ENCODE results near the gene GLRA2.
A peak's percentile ranks its signal among the peaks of the same experiment; 100 is the strongest.
"Not testable (repeated sequence)": the region's sequence is repeated elsewhere in the genome, so short reads cannot be mapped to it uniquely, and the experiment has no call there.

GLRA2 gene

GRCh38 chrX:14672611-14673172 lies 143.4 kb downstream of the GLRA2 start:
- TF ChIP-seq CTCF (conservative IDR thresholded peaks at IDR 0.05; ENCODE audit: low read length), result no peak
- H3K4me3 ChIP-seq (ENCODE audit: low read length), result no peak overlapping the region
- no peak for DNase-seq (ENCODE audit: low read depth)

- no peak for DNase-seq (ENCODE audit: low read depth)
These were observed 143.9 kb downstream of the GLRA2 start for GRCh38 chrX:14673236-14673635.

GRCh38 chrX:14673764-14674163 lies 144.4 kb downstream of the GLRA2 start:
- no peak overlapping the region for H3K4me3 ChIP-seq (ENCODE audit: low read length)
- TF ChIP-seq CTCF (conservative IDR thresholded peaks at IDR 0.05; ENCODE audit: low read length), result no peak
- peak; percentile 70 for DNase-seq (ENCODE audit: low read depth)

More at GRCh38 chrX:14673236-14673635, 143.9 kb downstream of the GLRA2 start:
- TF ChIP-seq CTCF (conservative IDR thresholded peaks at IDR 0.05; ENCODE audit: low read length), result no peak
- H3K4me3 ChIP-seq (ENCODE audit: low read length), result no peak overlapping the region

- H3K4me3 ChIP-seq (ENCODE audit: low read length), result no peak overlapping the region
- DNase-seq (ENCODE audit: low read depth), result no peak
- TF ChIP-seq CTCF (conservative IDR thresholded peaks at IDR 0.05; ENCODE audit: low read length), result no peak
These were observed 146.2 kb downstream of the GLRA2 start for GRCh38 chrX:14675500-14675899.

GRCh38 chrX:14676431-14676830 lies 147.1 kb downstream of the GLRA2 start:
- no peak overlapping the region for H3K4me3 ChIP-seq (ENCODE audit: low read length)
- no peak for DNase-seq (ENCODE audit: low read depth)
- no peak for TF ChIP-seq CTCF (conservative IDR thresholded peaks at IDR 0.05; ENCODE audit: low read length)

DNA sequence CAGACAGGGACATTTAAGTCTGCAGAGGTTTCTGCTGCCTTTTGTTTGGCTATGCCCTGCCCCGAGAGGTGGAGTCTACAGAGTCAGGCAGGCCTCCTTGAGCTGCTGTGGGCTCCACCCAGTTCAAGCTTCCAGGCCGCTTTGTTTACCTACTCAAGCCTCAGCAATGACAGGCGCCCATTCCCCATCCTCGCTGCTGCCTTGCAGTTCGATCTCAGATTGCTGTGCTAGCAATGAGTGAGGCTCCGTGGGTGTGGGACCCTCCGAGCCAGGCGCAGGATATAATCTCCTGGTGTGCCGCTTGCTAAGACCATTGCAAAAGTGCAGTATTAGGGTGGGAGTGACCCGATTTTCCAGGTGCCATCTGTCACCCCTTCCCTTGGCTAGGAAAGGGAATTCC lies 159.0 kb downstream of the GLRA2 start:
- H3K4me3 ChIP-seq (ENCODE audit: low read length); DNase-seq (ENCODE audit: low read depth): not testable (repeated sequence)

DNA sequence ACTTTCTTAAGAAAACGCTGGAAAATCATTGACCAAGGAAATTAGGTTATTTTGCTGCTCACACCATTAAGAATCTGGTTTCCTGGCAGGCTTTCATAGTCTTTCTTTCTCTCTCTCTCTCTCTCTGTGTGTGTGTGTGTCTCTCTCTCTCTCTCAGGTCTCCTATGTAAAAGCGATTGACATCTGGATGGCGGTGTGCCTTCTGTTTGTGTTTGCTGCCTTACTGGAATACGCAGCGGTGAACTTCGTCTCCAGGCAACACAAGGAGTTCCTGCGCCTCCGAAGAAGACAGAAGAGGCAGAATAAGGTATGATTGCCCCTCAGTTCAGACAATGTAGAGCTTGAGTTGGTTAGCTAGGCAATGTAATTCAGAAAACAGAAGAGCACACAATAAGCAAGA lies 161.2 kb downstream of the GLRA2 start:
- no peak for TF ChIP-seq CTCF (conservative IDR thresholded peaks at IDR 0.05; ENCODE audit: low read length)
- DNase-seq (ENCODE audit: low read depth), result no peak
- H3K4me3 ChIP-seq (ENCODE audit: low read length), result no peak overlapping the region

DNA sequence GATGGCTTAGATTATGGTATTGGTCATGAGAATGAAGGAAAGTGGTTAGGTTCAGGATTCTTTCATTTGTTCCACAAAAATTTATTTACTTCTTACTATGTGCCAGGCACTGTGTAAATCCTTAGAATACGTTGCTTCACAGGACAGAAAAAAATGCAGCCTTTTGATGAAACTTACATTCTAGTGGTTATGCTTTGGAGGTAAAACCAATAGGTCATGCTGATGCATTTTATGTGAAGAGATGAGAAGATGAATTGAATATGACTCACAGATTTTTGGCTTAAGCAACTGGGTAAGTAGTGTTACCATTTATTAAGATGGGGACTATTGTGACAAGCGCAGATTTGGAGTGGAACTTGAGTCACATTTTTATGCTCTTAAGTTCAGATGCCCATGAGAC lies 165.3 kb downstream of the GLRA2 start:
- no peak for TF ChIP-seq CTCF (conservative IDR thresholded peaks at IDR 0.05; ENCODE audit: low read length)
- DNase-seq (ENCODE audit: low read depth), result peak; percentile 78
- H3K4me3 ChIP-seq (ENCODE audit: low read length), result no peak overlapping the region

Measured in AG10803 (cell line).